Measurements from ENCODE around the gene TMEM220.
"Not testable (repeated sequence)": the region's sequence is repeated elsewhere in the genome, so short reads cannot be mapped to it uniquely, and the experiment has no call there.

Gene TMEM220

DNA sequence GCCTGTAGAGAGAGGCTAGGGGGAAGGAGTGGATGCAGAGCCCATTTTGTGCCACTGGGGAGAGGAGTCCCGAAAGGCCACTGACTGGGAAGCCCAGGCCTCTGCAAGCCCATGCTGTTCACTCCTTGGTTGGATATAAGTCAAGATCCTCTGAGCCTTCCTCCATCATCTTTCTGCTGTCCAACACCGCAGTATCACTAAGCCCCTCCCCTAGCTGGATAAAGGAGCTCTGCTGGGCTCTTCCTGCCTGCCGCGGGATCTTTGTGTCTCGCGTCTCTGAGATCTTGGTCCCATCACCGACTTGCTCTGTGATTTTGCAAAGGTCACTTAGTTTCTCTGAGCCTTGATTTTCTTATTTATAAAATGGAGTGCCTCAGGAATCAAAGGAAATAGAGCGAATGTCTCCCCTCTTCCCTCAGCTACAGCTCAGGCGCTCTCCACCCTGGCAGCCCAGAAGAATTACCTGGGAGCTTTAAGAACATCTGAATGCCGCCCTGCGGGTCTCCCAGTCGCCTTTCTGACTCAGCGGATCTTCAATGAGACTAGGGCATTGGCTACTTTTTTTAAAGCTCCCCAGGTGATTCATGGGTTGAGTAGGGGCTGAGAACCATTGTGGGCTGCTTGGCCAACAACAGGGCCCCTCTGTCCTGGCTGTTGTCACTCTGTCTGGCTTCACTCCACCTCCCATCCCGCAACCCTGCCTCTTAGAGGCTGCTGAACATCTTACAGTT is 25.2 kb upstream of the TMEM220 start:
- no peak for DNase-seq (ENCODE audit: low read depth)

- no peak for DNase-seq (ENCODE audit: low read depth)
Measured at GRCh38 chr17:10754109-10754508, 24.3 kb upstream of the TMEM220 start.

DNA sequence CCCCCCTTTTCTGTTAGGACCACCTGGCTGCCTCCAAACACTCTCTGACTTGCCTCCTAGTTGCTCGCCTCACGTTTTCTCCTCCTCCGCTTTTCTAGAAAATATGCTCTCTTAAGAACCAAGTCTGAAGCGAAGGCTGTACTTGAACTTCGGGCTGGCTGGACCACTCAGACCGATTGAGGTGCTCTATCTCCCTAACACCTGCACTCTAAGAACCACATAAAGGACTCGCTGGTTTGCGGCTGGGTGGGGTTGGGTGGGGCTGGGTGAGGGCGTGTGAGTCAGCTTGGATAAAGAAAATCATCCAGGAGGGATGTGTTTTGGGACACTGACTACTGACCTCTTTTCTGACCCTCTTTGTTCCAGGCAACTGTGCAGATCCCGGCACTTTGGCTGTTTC is 22.9 kb upstream of the TMEM220 start:
- no peak for DNase-seq (ENCODE audit: low read depth)

- DNase-seq (ENCODE audit: low read depth) = no peak
Measured at GRCh38 chr17:10751563-10751962, 21.7 kb upstream of the TMEM220 start.

GRCh38 chr17:10750210-10750609 is 20.4 kb upstream of the TMEM220 start:
- no peak for DNase-seq (ENCODE audit: low read depth)

GRCh38 chr17:10748531-10749181 is 18.8 kb upstream of the TMEM220 start:
- no peak for DNase-seq (ENCODE audit: low read depth)

DNA sequence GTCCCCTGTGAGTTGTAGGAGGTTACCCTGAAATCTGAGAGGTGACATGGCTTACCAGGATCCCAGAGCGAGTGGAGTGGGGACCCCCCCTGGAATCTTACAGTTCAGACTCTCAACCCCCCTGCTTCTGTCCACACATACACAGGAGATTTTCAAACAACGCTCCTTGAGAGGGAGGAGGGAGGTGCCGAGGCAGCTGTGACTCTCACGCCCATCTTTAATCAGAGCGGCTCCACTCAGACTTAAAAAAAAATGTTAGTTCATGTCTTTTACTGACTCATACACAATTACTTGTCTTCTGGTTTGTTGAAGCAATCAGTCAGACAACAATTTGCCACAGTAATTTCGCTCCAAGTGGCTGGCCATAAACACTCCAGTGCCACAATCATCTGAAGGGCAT is 15.4 kb upstream of the TMEM220 start:
- no peak for DNase-seq (ENCODE audit: low read depth)

DNA sequence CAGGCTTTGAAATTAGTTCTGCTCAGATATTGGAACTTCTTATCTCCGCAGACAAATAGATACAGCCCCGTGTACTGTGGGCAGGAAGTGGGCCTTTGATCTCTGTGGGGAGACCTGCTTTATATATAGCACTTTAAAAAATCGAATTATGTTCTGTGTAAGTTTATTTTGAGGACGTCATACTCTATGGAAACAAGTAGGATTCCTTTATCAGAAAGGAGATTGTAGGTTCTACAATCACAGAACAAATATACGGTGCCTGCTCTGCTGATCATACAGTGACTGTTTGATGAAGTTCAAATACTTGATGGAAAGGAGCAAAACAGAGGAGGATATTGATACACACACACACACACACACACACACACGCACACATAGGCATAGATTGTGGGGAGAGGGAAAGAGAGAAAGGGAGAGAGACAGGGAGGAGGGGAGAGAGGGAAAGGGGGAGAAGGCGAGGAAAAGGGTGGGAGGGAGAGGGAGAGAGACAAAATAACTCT is 14.7 kb upstream of the TMEM220 start:
- DNase-seq (ENCODE audit: low read depth) = no peak

DNA sequence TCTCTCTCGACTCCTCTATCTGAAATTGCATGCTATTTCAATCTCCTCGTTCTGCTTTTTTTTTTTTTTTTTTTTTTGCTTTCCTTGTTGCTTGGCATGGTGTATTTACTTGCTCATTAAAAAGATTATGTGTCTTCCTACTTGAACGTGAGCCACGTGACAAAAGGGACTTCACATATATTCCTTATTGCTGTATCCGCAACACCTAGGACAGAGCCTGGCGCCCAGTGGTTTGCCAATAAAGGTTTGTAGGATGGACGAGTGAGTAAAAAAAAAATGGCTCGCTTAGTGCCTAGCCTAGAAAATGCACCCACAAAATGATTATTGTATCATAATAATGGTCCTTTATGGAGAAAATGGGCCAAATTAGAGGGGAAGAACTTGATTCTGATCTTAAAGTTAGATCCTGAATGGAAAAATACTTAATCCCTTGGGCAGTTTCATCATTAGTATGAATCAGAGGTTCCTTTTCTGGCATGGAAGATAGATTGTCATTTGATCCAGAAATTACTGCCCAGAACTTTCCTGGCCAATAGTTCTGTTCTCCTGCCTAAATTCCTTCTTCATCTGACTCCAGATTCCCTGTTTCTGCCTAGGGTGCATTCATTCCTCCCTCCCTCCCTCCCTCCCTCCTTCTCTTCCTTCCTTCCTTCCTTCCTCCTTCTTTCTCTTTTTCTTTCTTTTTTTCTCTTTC is 13.6 kb upstream of the TMEM220 start:
- DNase-seq (ENCODE audit: low read depth) = no peak

DNA sequence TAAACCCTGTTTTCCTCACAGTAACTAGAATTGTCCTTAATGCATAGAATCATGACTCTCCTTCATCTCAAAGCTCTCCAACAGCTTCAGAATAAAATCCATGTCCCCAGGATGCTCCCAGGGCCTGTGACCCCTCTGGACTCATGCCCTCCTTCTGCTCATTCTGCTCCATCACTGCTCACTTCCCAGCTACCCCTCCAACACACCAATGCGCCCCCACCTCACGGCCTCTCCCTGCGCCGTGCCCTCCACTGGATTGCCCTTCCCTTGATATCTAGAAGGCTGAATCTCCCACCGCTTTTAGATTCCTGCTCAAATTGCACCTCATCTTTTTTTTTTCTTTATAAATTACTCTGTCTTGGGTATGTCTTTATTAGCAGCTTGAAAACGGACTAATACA is 12.6 kb upstream of the TMEM220 start:
- no peak for DNase-seq (ENCODE audit: low read depth)

DNA sequence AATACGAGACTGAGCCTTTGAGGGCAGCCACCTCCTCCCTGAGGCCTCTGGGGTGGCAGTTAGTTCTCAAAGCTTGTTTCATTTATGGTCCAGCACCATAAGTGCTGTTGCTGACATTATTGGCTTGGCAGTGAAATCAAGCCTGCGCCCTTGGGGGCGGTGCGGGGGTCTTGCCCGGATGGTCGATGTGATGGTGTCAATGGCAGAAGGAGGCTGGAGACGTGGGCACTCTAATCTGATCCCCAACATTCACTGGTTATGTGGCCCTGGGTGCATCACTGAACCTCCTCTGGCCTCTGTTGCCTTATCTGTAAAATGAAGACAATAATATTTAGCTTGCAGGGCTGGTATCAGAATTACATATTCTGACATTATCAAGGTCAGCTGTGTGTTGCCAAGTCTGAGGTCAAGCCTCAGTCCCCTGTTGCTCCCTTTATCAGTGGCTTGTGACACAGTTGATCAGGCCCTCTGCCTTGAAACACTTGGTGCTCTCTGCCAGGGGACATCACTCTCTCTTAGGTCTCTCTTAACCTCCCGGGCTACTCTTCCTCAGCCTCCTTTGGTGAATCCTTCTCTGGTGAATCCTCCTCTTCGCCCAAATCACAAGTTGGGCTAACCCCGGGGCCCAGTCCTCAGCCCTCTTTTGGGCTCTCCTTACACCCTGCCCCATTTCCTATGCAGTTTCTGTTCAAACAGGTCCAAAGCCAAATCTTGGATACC is 11.8 kb upstream of the TMEM220 start:
- DNase-seq (ENCODE audit: low read depth) = no peak

DNA sequence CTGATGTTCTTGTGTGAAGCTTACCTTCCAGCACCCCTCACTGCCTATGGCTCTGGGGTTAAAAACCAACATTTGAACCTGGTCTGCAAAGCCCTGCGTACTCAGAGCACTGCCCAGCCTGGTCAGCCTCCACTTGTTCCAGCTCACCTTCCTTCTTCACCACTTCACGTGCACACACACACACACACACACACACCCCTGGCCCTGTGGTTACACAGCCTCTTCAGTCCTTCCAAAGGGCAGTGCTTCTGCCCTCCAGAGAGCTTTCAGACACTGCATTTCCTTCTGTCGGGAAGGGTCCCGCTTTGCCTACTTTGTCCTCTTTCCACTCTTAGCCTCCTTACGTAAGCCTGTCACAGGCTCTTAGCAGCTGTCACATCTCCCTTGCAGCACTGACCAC is 9.6 kb upstream of the TMEM220 start:
- DNase-seq (ENCODE audit: low read depth) = no peak

DNA sequence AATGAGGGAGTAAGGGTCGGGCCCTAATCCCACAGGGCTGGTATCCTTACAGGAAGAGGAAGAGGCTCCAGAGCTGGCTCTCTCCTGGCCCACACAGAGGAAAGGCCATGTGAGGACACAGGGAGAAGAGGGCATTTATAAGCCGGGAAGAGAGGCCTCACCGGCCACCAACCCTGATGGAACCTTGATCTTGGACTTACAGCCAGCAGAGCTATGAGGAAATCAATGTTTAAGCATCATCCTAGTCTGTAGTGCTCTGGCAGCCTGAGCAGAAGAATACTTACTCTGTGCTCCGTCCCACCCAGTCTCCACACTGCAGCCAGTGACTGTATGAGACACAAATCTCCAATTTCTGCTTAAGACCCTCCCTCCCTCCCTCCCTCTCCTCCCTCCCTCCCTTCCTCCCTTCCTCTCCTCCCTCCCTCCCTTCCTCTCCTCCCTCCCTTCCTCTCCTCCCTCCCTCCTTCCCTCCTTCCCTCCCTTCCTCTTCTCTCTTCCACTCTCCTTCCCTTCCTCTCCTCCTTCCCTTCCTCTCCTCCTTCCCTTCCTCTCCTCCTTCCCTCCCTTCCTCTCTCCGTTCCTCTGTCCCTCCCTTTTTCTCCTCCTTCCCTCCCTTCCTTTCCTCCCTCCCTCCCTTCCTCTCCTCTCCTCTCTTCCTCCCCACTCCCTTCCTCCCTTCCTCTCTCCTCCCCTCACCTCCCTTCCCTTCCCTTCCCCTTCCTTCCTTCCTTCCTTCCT is 8.9 kb upstream of the TMEM220 start:
- DNase-seq (ENCODE audit: low read depth) = no peak

DNA sequence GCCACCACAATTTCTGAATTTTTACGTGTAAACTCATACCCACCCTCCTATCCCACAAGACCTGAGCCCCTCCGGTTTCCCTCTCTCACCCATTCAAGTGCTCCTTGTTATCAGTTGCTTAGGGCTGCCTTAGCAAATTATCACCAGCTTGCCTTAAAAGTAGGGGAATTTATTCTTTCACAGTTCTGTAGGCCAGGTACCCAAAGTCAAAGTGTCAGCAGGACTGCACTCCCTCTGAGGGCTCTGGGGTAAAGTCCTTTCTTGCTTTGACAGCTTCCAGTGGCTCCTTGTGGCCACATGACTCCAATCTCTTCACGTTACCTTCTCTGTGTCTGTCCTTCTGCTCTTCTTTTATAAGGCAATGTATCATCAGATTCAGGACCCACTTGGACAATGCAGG is 7.9 kb upstream of the TMEM220 start:
- DNase-seq (ENCODE audit: low read depth) = no peak

- no peak for DNase-seq (ENCODE audit: low read depth)
Measured at GRCh38 chr17:10737168-10737622, 7.4 kb upstream of the TMEM220 start.

DNA sequence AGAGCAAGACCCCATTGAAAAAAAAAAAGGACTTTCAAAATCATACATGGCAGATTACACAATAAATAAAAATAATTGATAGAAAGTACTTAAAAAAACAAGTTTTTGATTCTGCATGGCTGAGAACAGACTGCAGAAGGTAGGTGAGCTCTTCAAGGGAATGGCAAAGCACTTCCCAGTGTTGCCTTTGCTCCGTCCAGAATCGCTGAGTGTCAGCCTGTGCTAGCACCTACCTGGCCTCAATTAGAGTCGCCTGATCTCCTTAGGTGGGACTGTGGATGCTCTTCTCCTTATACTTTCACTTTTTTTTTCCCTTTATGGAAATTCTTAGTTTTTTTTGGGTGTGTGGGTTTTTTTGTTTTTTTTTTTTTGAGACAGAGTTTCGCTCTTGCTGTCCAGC is 6.0 kb upstream of the TMEM220 start:
- DNase-seq (ENCODE audit: low read depth) = no peak

- DNase-seq (ENCODE audit: low read depth) = no peak
Measured at GRCh38 chr17:10735251-10735650, 5.4 kb upstream of the TMEM220 start.

DNA sequence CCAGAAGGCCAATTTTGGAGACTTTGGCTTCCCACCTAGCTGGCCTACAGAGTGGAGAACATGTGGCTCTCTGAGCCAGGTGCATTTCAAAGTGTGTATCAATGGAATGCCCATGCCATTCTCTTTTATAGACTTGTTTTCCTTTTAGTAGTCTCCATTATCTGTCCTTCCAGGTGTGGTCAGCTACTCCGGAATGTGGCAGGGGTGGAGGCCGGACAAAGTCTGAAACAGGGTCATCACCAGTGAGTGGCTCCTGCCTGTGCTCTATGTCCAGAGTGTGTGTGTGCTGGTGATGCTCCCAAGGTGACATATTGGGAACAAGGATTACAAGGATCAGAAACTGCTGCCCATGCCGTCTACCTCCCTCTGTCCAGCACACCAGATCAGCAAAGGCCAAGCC is 3.8 kb upstream of the TMEM220 start:
- DNase-seq (ENCODE audit: low read depth) = no peak

DNA sequence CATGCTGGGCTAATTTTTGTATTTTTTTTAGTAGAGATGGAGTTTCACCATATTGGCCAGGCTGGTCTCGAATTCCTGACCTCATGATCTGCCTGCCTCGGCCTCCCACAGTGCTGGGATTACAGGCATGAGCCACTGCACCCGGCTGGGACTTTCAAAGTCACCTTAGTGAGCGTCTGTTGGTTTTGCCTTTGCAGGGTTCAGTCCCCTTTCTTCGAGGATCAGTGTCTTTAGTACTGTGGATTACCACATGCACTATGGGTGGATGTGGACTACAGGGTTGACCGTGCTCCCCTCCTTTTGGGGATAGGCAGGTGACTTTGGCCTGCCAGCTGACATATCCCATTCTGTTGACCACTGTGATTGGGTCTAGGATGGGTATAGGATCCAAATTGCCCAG is 2.3 kb upstream of the TMEM220 start:
- not testable (repeated sequence) for DNase-seq (ENCODE audit: low read depth)

DNA sequence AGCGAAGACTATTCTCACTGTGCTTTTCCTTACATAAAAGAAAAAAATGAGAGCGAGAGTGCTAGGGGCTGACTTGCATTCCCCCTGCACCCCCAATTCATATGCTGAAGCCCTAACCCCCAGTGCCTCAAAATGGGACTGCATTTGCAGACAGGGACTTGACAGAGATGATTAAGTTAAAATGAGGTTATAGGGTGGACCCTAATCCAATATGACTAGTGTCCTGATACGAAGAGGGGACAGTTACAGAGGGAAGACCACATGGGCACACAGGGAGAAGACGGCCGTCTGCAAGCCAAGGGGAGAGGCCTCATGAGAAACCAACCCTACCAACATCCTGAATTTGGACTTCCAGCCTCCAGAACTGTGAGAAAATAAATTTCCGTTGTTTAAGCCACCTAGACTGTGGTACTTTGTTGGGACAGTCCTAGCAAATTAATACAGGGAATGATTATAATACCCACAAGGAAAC is 1.6 kb upstream of the TMEM220 start:
- DNase-seq (ENCODE audit: low read depth) = no peak

- DNase-seq (ENCODE audit: low read depth) = not testable (repeated sequence)
Measured at GRCh38 chr17:10730247-10730646, 424 bp upstream of the TMEM220 start.
